ENCODE measurements around the gene FBXW4. TPM values are rescaled to one million over a fixed set of nuclear protein-coding genes. Genes with fewer than 3 reads are reported as not detected.
"Not testable (repeated sequence)": the region's sequence is repeated elsewhere in the genome, so short reads cannot be mapped to it uniquely, and the experiment has no call there.

Gene FBXW4
- total and polyA plus RNA-seq, 10 of the 15 experiments (the other 5 are each of a cell fraction or from before 2014, with no cell fraction given): 5.7 to 42.0 (median 27.5) TPM

DNA sequence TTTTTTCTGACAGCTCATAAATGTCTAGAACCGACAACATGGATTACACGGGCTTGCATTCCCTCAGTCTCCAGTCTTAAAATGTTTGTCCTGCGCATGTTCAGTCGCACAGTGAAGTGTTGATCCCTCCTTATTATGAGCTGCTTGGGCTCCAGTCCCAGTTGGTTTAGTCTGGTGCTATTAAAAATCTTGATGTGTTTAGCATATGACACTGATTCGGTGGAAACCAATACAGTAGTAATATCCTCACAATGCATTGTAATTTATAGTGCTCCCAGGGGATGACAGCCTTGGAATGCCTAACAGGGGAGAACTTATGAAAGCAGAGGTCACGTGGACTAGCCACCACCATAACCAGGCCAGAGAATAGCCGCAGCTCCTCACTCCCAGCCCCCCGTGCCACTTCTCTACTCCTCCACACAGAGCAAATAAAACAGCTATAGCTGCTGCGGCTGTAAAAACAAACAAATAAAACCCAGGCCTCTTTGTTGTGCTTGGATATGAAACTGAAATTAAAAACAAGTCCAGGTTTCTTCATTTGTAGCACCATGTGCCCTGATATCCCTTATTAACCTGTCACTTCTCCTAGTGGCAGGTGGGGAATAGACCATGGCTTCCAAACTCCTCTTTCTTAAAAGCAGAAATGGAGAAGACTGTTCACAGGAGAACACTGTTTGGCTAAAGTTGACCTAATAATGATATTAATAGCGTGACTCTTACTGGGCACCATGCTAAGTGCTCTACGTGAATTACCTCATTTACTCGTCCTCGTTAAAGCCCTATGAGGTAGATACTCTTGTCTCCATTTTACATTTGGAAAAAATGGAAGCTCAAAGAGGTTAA lies 99.2 kb downstream of the FBXW4 start (continued):
- no peak for TF ChIP-seq ZNF207 (IDR thresholded peaks at IDR 0.05; ENCODE audit: borderline replicate concordance)

- H3K9me3 ChIP-seq (replicated peaks; ENCODE audit: control insufficient read depth, insufficient read depth, low read length); FAIRE-seq; H2AFZ ChIP-seq (ENCODE audit: control insufficient read depth, low read depth, low read length); intact Hi-C loops (cut with micrococcal nuclease; ENCODE audit: unreplicated experiment); in situ Hi-C loops (cut with MboI); POLR2A ChIA-PET; ATAC-seq; H3K27ac ChIP-seq (ENCODE audit: control insufficient read depth, insufficient read depth); H3K27me3 ChIP-seq (replicated peaks in 1 of 2; ENCODE audit: control insufficient read depth in 2 of 2, insufficient read depth in 2 of 2, low read length in 1 of 2); H4K20me1 ChIP-seq (ENCODE audit: control insufficient read depth, insufficient read depth); H3K4me1 ChIP-seq (ENCODE audit: control insufficient read depth, insufficient read depth, low read length); H3K9ac ChIP-seq (ENCODE audit: control insufficient read depth, insufficient read depth, low read length); H3K79me2 ChIP-seq (ENCODE audit: control insufficient read depth, insufficient read depth, low read length); H3K36me3 ChIP-seq (ENCODE audit: control insufficient read depth in 2 of 2, insufficient read depth in 2 of 2, low read length in 1 of 2); BruUV-seq (replicated peaks); DNase-seq (ENCODE audit: low read depth, low spot score); H3K4me3 ChIP-seq; RAD21 ChIA-PET (ENCODE audit: unreplicated experiment); H3K4me2 ChIP-seq (ENCODE audit: control insufficient read depth, insufficient read depth): not testable (repeated sequence)
- ChIA-PET SMC1A (ENCODE audit: uncharacterized antibody, unreplicated experiment) (interaction anchor here (0.6 to 1.2 kb wide), 2 partner anchors 10 to 210 kb away, joined by 3 to 4 read pairs; no protein-coding TSS in a partner anchor), CTCF (interaction anchor here (1.1 to 1.9 kb wide), 2 partner anchors 9 to 11 kb away, joined by 3 to 12 read pairs; no protein-coding TSS in a partner anchor)
- WGBS (ENCODE audit: insufficient coverage, insufficient replicate concordance, low lambda C conversion rate, missing lambda C conversion rate): 54% methylated on average over 2 of the region's 2 CpGs
Measured at GRCh38 chr10:101593331-101593730, 101.6 kb downstream of the FBXW4 start.

DNA sequence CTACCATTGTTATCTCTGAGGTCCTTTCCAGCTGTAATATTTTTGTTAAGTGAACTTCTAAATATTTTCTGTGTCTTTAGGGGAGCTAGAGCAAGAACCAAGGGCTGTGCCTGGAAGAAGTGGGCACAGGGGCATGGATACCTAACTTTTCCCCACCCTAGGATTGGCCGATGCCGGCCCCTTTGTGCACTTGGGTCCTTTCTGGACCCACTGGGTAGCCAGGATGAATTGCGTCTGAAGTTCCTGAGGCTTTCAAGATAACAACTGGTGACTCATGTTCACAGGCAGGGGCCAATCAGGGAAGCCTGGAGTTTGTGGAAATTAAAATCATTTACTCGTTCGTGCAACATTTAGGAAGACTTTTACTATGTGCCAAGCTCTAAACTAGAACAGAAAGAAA lies 106.1 kb downstream of the FBXW4 start:
- H3K27ac ChIP-seq (ENCODE audit: control insufficient read depth, insufficient read depth): no peak overlapping the region
- ATAC-seq: no peak
- FAIRE-seq: no peak
- ChIA-PET CTCF (interaction anchor here (0.6 to 2.8 kb wide), 6 partner anchors 14 to 195 kb away, joined by 3 to 14 read pairs (median 6); partner anchors contain the start of gene NPM3), RAD21 (ENCODE audit: unreplicated experiment) (interaction anchor here (1.8 kb wide), 1 partner anchor 193 kb away, joined by 5 read pairs; no protein-coding TSS in a partner anchor), POLR2A (interaction anchor here (0.8 kb wide), 1 partner anchor 33 kb away, joined by 5 read pairs; no protein-coding TSS in a partner anchor), SMC1A (ENCODE audit: uncharacterized antibody, unreplicated experiment) (interaction anchor here (0.9 to 1.0 kb wide), 2 partner anchors 103 to 287 kb away, joined by 3 read pairs; no protein-coding TSS in a partner anchor)
- BruUV-seq (replicated peaks): no TSS peak
- peaks cover 4% of the 10 kb centered on the region; the same call in 1 of the 2 replicates for H3K4me1 ChIP-seq (ENCODE audit: control insufficient read depth, insufficient read depth, low read length)
- H3K36me3 ChIP-seq (ENCODE audit: control insufficient read depth in 2 of 2, insufficient read depth in 2 of 2, low read length in 1 of 2): peaks cover 0 to 2% of the 10 kb centered on the region in 2 experiments; a peak in 2 of 4 replicates
- peak overlapping the region; percentile 81 for H3K9ac ChIP-seq (ENCODE audit: control insufficient read depth, insufficient read depth, low read length)
- H3K79me2 ChIP-seq (ENCODE audit: control insufficient read depth, insufficient read depth, low read length): peaks cover 13% of the 10 kb centered on the region
- no peaks in the 10 kb centered on the region for H4K20me1 ChIP-seq (ENCODE audit: control insufficient read depth, insufficient read depth)
- no peaks in the 10 kb centered on the region for H3K9me3 ChIP-seq (replicated peaks; ENCODE audit: control insufficient read depth, insufficient read depth, low read length)
- H3K4me2 ChIP-seq (ENCODE audit: control insufficient read depth, insufficient read depth): peak overlapping the region; percentile 77
- intact Hi-C loops (cut with micrococcal nuclease; ENCODE audit: unreplicated experiment) (no loop called here), in situ Hi-C loops (cut with MboI) (no loop called here)
- H3K27me3 ChIP-seq (replicated peaks in 1 of 2; ENCODE audit: control insufficient read depth in 2 of 2, insufficient read depth in 2 of 2, low read length in 1 of 2): no peaks in the 10 kb centered on the region
- peak overlapping the region; percentile 79 for H3K4me3 ChIP-seq
- WGBS (ENCODE audit: insufficient coverage, insufficient replicate concordance, low lambda C conversion rate, missing lambda C conversion rate): 76% methylated on average over 5 of the region's 5 CpGs
- H2AFZ ChIP-seq (ENCODE audit: control insufficient read depth, low read depth, low read length): peak overlapping the region; percentile 95
- TF ChIP-seq PAX5 (IDR thresholded peaks at IDR 0.05; ENCODE audit: borderline replicate concordance, low read depth, low read length) (no peak), NFYB (IDR thresholded peaks at IDR 0.05; ENCODE audit: insufficient read depth, low read depth, low read length) (peak; percentile 61; the same call in 1 of the 2 replicates), RFX5 (IDR thresholded peaks at IDR 0.05; ENCODE audit: low read depth, low read length) (peak; percentile 84), LARP7 (IDR thresholded peaks at IDR 0.05) (no peak), CHD4 (IDR thresholded peaks at IDR 0.05) (no peak)
- TF ChIP-seq, protein P1, sequence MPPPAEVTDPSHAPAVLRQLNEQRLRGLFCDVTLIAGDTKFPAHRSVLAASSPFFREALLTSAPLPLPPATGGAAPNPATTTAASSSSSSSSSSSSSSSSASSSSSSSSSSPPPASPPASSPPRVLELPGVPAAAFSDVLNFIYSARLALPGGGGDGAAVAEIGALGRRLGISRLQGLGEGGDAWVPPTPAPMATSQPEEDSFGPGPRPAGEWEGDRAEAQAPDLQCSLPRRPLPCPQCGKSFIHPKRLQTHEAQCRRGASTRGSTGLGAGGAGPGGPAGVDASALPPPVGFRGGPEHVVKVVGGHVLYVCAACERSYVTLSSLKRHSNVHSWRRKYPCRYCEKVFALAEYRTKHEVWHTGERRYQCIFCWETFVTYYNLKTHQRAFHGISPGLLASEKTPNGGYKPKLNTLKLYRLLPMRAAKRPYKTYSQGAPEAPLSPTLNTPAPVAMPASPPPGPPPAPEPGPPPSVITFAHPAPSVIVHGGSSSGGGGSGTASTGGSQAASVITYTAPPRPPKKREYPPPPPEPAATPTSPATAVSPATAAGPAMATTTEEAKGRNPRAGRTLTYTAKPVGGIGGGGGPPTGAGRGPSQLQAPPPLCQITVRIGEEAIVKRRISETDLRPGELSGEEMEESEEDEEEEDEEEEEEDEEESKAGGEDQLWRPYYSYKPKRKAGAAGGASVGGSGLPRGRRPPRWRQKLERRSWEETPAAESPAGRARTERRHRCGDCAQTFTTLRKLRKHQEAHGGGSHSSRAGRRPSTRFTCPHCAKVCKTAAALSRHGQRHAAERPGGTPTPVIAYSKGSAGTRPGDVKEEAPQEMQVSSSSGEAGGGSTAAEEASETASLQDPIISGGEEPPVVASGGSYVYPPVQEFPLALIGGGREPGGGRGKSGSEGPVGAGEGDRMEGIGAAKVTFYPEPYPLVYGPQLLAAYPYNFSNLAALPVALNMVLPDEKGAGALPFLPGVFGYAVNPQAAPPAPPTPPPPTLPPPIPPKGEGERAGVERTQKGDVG (CRISPR knock-in tag; IDR thresholded peaks at IDR 0.05): no peak
- no peak for DNase-seq (ENCODE audit: low read depth, low spot score)

Measured in GM12878 (cell line).